NB4 (cell line): Measurements from ENCODE around the gene MYO1E.

ENCODE experiments used
- TF ChIP-seq, protein P1 (sequence below): IDR thresholded peaks from one replicate; pipeline ENCODE4 v1.5.1; 2012; ENCODE audit warnings: low read depth, low read length
- TF ChIP-seq, protein P2 (sequence below): IDR thresholded peaks from 2 replicates; pipeline ENCODE4 v1.6.1; 2011; ENCODE audit warnings: low read depth, low read length

GRCh38 chr15:59385171-59385570, 12.5 kb upstream of the MYO1E start:
- TF ChIP-seq, protein P1, sequence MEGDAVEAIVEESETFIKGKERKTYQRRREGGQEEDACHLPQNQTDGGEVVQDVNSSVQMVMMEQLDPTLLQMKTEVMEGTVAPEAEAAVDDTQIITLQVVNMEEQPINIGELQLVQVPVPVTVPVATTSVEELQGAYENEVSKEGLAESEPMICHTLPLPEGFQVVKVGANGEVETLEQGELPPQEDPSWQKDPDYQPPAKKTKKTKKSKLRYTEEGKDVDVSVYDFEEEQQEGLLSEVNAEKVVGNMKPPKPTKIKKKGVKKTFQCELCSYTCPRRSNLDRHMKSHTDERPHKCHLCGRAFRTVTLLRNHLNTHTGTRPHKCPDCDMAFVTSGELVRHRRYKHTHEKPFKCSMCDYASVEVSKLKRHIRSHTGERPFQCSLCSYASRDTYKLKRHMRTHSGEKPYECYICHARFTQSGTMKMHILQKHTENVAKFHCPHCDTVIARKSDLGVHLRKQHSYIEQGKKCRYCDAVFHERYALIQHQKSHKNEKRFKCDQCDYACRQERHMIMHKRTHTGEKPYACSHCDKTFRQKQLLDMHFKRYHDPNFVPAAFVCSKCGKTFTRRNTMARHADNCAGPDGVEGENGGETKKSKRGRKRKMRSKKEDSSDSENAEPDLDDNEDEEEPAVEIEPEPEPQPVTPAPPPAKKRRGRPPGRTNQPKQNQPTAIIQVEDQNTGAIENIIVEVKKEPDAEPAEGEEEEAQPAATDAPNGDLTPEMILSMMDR: no peak
- TF ChIP-seq, protein P2, sequence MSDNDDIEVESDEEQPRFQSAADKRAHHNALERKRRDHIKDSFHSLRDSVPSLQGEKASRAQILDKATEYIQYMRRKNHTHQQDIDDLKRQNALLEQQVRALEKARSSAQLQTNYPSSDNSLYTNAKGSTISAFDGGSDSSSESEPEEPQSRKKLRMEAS: no peak
